GM12891 (cell line): ENCODE measurements around the gene ZCCHC2.

Experiments
- DNase-seq: peaks from one replicate; pipeline ENCODE4 v3.0.0; 2011; ENCODE audit warnings: low spot score; ENCODE audit not compliant: insufficient read length
- FAIRE-seq: peaks from 2 replicates; lab custom pipeline; 2011; peaks lifted over from hg19 to GRCh38; lab: Jason Lieb, UNC
- PAX5 ChIP-seq: IDR thresholded peaks from 2 replicates; pipeline ENCODE4 v1.6.1; 2011; ENCODE audit warnings: low read length, moderate library complexity, mild to moderate bottlenecking; ENCODE audit not compliant: insufficient read depth, severe bottlenecking
- POLR2A ChIP-seq: IDR thresholded peaks from 2 replicates; pipeline ENCODE4 v1.6.1; 2011; ENCODE audit warnings: low read depth, low read length, control low read depth
- POLR2AphosphoS5 ChIP-seq: IDR thresholded peaks from 2 replicates; pipeline ENCODE4 v1.6.1; 2011; ENCODE audit warnings: low read depth, low read length, control low read depth
- POU2F2 ChIP-seq: IDR thresholded peaks from 2 replicates; pipeline ENCODE4 v1.6.1; 2011; ENCODE audit warnings: low read depth, mild to moderate bottlenecking, control low read depth, low read length, moderate library complexity
- SPI1 ChIP-seq: IDR thresholded peaks from 2 replicates; pipeline ENCODE4 v1.6.1; 2011; ENCODE audit warnings: low read depth, low read length, control low read depth
- TAF1 ChIP-seq: IDR thresholded peaks from 2 replicates; pipeline ENCODE4 v1.6.1; 2011; ENCODE audit warnings: low read depth, low read length, control low read depth

The ZCCHC2 gene

GRCh38 chr18:62585274-62586150 lies 62.7 kb downstream of the ZCCHC2 start:
- DNase-seq: no peak
- FAIRE-seq: peak; percentile 69
- no peak for TF ChIP-seq SPI1
- no peak for TF ChIP-seq TAF1
- TF ChIP-seq POLR2A: no peak
- TF ChIP-seq POLR2AphosphoS5: no peak
- TF ChIP-seq POU2F2: no peak
- TF ChIP-seq PAX5: no peak

- FAIRE-seq (peak; percentile 95), DNase-seq (peak; percentile 70)
- TF ChIP-seq POU2F2 (peak; percentile 32; the same call in 1 of the 2 replicates), SPI1 (no peak), POLR2AphosphoS5 (no peak)
Measured at GRCh38 chr18:62586151-62586774, 63.4 kb downstream of the ZCCHC2 start.

DNA sequence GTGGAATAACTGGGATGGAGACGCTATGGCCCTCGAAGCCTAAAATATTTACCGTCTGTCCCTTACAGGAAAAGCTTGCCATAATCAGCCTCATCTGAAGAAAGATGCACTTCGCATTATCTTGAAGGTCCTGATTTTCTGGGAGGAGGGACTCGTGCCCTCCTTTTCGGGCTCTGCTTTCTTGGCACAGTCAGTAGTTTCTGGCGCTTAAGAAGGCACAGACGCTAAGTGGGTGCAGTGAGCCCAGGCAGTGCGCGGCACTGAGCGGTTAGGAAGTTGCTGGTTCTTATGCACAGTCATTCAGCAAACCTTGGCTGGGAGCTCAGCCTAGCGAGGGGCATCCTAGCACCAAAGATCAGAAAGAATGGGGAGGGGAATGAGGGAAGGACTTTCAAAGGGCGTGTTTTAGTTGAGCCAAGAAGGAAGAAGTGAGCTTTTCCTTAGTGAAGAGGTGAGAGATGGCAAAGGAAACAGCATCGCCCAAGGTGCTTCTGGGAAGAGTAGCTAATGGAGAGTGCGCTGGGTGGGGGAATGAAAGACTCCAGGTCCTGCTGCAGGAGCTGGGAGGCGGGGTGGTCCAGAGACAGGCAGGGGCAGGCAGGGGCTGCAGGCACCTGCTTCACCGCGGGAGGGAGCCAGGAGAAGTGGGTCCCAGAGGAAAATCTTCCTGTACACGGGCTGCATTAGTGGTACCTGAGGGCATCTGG lies 64.1 kb downstream of the ZCCHC2 start:
- FAIRE-seq (no peak), DNase-seq (no peak)
- TF ChIP-seq PAX5 (no peak), POLR2A (no peak), TAF1 (no peak), POLR2AphosphoS5 (no peak), POU2F2 (no peak), SPI1 (no peak)

- DNase-seq: no peak
- TF ChIP-seq SPI1 (no peak), PAX5 (no peak), POLR2A (no peak), TAF1 (no peak)
- FAIRE-seq: no peak
Measured at GRCh38 chr18:62587689-62588088, 64.9 kb downstream of the ZCCHC2 start.

DNA sequence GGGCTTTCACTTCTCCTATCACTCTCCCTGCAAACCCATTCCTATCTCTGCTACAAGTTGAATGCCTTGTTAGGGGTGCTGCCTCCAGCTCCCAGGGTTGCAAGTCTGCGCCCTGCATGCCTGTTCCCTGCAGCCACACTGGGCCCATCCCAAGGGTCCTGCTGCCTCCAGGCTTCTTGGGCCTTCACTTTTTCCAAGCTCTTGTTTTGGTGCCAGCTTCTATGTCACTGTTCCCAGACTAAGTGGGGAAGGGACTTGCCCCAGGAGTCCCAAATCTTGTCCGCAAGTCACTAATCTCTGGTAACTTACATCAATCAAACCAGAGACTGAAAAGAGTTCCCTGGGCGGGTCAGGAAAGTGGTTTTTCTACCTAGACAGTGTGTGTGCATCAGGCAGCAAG lies 65.4 kb downstream of the ZCCHC2 start:
- no peak for FAIRE-seq
- TF ChIP-seq SPI1 (no peak), POU2F2 (no peak), POLR2A (no peak), PAX5 (no peak), TAF1 (no peak), POLR2AphosphoS5 (no peak)
- DNase-seq: no peak

DNA sequence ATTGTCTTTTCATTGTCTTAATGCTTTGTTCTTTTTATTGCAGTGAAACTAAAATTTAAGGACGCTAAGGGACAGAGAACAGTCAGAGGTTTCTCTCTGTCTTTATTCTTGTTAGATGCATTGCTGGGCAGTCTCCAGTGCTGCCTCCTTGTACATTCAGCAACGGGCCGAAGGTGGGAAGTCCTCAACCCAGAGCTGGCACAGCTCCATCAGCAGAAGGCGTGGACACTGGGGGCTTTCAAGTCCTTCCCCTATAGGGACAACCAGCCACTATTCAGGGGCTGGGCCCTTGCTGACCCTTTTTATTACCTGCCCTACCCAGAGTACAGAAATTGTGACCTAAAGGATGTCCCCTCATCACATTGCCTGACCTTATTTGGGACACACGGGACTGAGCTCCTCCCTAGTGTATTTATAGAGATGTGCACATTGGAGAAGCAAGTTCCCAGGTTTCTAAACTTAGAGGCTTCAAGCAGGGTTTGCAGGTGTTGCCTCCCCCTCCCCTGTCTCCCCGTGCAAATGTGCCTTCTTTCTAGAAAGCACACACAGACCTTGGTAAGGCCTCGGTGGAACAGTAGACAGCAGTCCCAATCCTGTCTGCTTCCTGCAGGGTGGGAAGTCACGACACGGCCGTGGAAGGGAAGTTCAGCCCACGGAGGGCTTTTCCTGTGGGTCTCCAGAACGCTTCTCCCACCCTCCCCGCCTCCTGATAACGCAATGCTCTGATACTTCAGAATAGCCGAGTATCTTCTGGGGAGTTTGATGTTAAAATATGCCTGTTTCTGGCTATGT lies 68.2 kb downstream of the ZCCHC2 start:
- DNase-seq (no peak), FAIRE-seq (no peak)
- TF ChIP-seq TAF1: no peak
- no peak for TF ChIP-seq POLR2AphosphoS5
- TF ChIP-seq SPI1: no peak

GRCh38 chr18:62596145-62597005 lies 73.5 kb downstream of the ZCCHC2 start:
- TF ChIP-seq TAF1 (no peak), POU2F2 (no peak), POLR2AphosphoS5 (no peak), POLR2A (no peak), PAX5 (no peak), SPI1 (no peak)
- DNase-seq (no peak), FAIRE-seq (no peak)

- no peak for FAIRE-seq
- DNase-seq: no peak
- TF ChIP-seq POLR2A (no peak), PAX5 (no peak), TAF1 (no peak), POLR2AphosphoS5 (no peak), POU2F2 (no peak), SPI1 (no peak)
Measured at GRCh38 chr18:62601871-62602270, 79.0 kb downstream of the ZCCHC2 start.
